Panc1 (cell line): ENCODE measurements around the gene NTRK3.

Experiments used
- CTCF ChIP-seq: fragments of 450-650 bp; IDR thresholded peaks from 2 replicates; pipeline ENCODE4 v1.5.1; 2017; ENCODE audit warnings: mild to moderate bottlenecking
- POLR2AphosphoS5 ChIP-seq: IDR thresholded peaks from 2 replicates; pipeline ENCODE4 v1.6.1; 2012; ENCODE audit warnings: mild to moderate bottlenecking, low read depth, low read length, moderate library complexity
- REST ChIP-seq, 2 experiments: IDR thresholded peaks; 2 replicates each; pipeline ENCODE4 v1.6.1; 2011 to 2012; ENCODE audit warnings: low read depth in 2 of 2, control low read depth in 1 of 2, low read length in 1 of 2, mild to moderate bottlenecking in 1 of 2, moderate library complexity in 1 of 2; ENCODE audit not compliant: insufficient read depth in 1 of 2

GRCh38 chr15:88288661-88289060, 32.1 kb upstream of the NTRK3 start:
- TF ChIP-seq CTCF (no peak), POLR2AphosphoS5 (no peak), REST (IDR thresholded peaks at IDR 0.05; ENCODE audit: insufficient read depth in 1 of 2, low read depth in 2 of 2, low read length in 1 of 2) (no peak)
